Right cardiac atrium (tissue), 5 donors: ENCODE measurements around the gene MED13L. TPM values are rescaled to one million over a fixed set of nuclear protein-coding genes. Genes with fewer than 3 reads are reported as not detected.

Experiments
- ATAC-seq, 2 donors: fragments of 200-7000 bp; cut with Tn5 transposase; one replicate each; pipeline versions ENCODE4 v1.8.0 to v1.9.1; 2020; ENCODE audit warnings: moderate library complexity in 2 of 2, mild to moderate bottlenecking in 1 of 2
- DNase-seq, 3 donors: peaks; one replicate each; pipeline ENCODE4 v3.0.0-alpha.2; 2020
- H3K27ac ChIP-seq: one replicate; pipeline ENCODE4 v1.5.1; 2013; ENCODE audit warnings: mild to moderate bottlenecking, low read length, control low read depth, moderate library complexity
- H3K27me3 ChIP-seq: one replicate; pipeline ENCODE4 v1.6.1; 2013; ENCODE audit not compliant: control insufficient read depth, insufficient read depth
- H3K4me1 ChIP-seq: one replicate; pipeline ENCODE4 v1.6.1; 2013; ENCODE audit warnings: low read length; ENCODE audit not compliant: control insufficient read depth, insufficient read depth
- H3K4me3 ChIP-seq: one replicate; pipeline ENCODE4 v1.5.1; 2013; ENCODE audit warnings: low read length, control low read depth
- H3K9me3 ChIP-seq: one replicate; pipeline ENCODE4 v1.6.1; 2013; ENCODE audit warnings: low read length; ENCODE audit not compliant: control insufficient read depth
- whole genome bisulfite sequencing: extraction: QIAGEN DNeasy Blood & Tissue Kit; methylation state at CpG from one replicate; pipeline ENCODE4 v1.1.7; 2013; 5-methylcytosine and 5-hydroxymethylcytosine counted together
- intact Hi-C, 4 donors: fragments of 100-400 bp; cut with DNase I; formaldehyde crosslinking; loops; one replicate each; pipeline versions ENCODE4 v1.11.0 to v1.14.0; 2022 to 2023
- polyA plus RNA-seq: library from polyadenylated mRNA; stranded (reverse); fragments of 200-250 nt; gene quantifications from one replicate; pipeline ENCODE4 v1.2.3, GENCODE V29; 2013
- total RNA-seq, 4 donors: library from RNA; stranded (reverse); fragmentation: NEBNext Ultra II Directional; extraction: Animal tissue kit (Norgen Biotek cat#: 25700); gene quantifications; one replicate each; pipeline ENCODE4 v1.2.1, GENCODE V29; 2021
- donor health status: healthy with polysubstance abuse.
- donor health status: DM: no; HTN: yes; CAD: no.
- donor health status: DM: no; HTN: no; CAD: no.
- donor health status: DM: no; HTN: yes; CAD: no; lungs with severe emphysema.
- donor health status: DM: yes; HTN: yes; CAD: no.

The MED13L gene
- total and polyA plus RNA-seq, 5 donors, result 15.6 to 73.5 (median 69.0) TPM

DNA sequence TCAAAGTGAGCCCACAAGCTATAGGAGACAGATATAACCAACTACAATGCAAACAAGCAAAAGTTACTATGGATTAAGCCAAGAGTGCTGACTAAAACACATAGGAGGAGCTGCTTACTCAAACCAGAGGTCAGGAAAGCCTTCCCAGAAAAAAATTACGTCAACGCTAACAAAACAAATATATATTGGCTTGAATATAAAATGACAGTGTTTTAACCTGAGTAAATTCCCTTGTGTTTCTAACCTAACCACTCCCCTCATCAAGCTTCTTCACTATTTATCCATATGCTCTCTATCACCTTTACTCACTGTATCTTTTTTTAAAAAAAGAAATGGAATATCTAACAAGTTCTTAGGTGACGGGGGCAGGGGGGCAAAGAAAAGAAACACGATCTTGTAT lies 115.9 kb downstream of the MED13L start:
- ATAC-seq (no peak), DNase-seq (no peak)
- H3K4me1 ChIP-seq, result peaks cover 7% of the 10 kb centered on the region
- no peak overlapping the region for H3K4me3 ChIP-seq
- H3K27ac ChIP-seq, result no peak overlapping the region
- H3K27me3 ChIP-seq, result no peaks in the 10 kb centered on the region
- intact Hi-C loops, result no loop called here
- no peaks in the 10 kb centered on the region for H3K9me3 ChIP-seq
- WGBS, result 86% methylated on average over 4 of the region's 4 CpGs

DNA sequence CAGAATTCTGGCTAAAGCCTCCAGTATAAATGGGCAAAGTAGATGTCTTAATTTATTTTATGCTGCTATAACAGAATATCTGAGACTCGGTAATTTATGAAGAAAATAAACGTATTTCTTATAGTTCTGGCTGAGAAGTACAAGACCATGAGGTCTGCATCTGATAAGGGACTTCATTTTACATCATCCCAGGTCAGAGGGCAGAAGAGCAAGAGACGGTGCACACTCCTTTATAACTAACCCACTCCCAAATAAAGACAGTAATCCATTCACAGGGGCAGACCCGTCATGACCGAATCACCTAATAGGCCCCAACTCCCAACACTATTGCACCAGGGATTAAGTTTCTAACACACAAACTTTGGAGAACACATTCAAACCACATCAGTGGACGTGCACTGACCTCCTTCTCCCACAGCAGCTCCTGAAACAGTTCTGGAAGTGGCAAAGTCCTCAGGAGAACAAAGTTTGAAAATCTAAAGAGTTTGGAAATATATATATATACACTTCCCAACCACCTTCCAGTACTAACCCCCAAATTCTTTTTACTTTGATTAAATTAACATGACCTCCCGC lies 116.5 kb downstream of the MED13L start:
- intact Hi-C loops, result no loop called here
- H3K27me3 ChIP-seq, result no peaks in the 10 kb centered on the region
- no peaks in the 10 kb centered on the region for H3K9me3 ChIP-seq
- H3K4me1 ChIP-seq, result peaks cover 5% of the 10 kb centered on the region
- 77% methylated on average over 7 of the region's 7 CpGs for WGBS
- ATAC-seq (no peak), DNase-seq (no peak)
- no peak overlapping the region for H3K4me3 ChIP-seq
- no peak overlapping the region for H3K27ac ChIP-seq

DNA sequence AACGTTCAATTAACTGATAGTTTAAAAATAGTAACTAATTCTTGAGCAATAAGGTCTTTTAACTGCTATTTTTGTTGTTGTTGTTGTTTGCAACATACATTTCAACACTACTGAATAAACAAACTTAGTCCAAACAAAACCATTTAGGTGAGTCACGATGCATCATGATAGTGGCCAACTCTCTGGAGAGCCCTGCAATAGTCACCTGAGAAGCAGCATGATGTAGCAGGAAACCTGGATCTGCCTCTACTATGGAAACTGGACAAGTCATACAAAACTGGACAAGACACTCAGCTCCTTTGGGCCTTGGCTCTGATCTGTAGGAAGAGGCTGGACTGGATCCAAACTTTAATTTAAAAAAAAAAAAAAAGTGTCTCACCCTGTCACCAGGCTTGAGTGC lies 117.3 kb downstream of the MED13L start:
- WGBS, result 48% methylated on average over 2 of the region's 2 CpGs
- H3K9me3 ChIP-seq, result no peaks in the 10 kb centered on the region
- H3K27me3 ChIP-seq, result no peaks in the 10 kb centered on the region
- peaks cover 1% of the 10 kb centered on the region for H3K4me1 ChIP-seq
- intact Hi-C loops, result no loop called here
- DNase-seq, result no peak
- no peak for ATAC-seq
- H3K27ac ChIP-seq, result no peak overlapping the region
- no peak overlapping the region for H3K4me3 ChIP-seq

DNA sequence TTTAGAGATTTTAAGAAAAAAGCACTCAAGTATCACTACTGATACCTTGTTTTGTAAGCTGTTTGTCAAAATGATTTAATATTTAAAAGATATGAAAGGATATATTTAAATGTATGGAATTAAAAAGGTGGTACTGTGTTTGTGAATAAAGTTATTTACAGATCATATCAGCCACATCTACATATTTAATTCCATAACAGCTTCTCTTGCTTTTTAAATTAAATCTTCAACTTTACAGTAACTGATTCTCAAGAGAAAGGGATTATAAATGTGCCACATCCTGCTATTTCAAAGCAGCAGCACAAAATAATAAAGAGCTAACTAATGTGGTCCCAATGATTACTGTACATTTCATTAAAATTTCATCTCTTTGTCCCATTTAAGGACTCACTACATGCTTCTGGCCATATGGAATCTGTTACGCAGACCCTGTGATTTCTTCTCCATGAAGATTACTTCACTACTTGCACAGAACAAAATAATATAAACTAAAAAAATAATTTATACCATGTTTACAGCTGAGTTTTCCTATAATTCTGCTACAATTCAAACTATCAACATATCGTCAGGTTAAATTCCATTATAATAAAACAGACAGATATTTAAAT lies 117.8 kb downstream of the MED13L start:
- no peaks in the 10 kb centered on the region for H3K9me3 ChIP-seq
- no peak for DNase-seq
- H3K27ac ChIP-seq, result no peak overlapping the region
- no peak overlapping the region for H3K4me3 ChIP-seq
- ATAC-seq, result no peak
- intact Hi-C loops, result no loop called here
- H3K4me1 ChIP-seq, result peaks cover 1% of the 10 kb centered on the region
- 92% methylated on average over 2 of the region's 2 CpGs for WGBS
- no peaks in the 10 kb centered on the region for H3K27me3 ChIP-seq

DNA sequence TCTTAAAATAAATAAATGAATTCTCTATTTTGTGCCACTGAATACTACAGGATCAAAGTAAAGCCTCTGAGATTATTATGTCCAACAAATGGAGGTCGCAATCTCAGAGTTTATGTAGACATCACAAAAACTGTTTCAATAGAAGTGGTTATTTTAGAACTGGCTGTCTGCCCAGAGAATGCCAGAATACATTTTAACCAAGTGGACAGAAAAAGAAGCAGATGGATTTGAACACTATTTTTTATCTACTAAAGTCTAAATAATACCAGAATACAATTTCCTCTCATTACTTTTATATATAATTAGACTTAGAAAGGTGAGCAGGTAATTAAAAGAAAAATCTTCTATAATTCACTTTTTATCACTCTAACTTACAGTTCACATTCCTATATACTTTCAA lies 118.3 kb downstream of the MED13L start:
- H3K4me1 ChIP-seq, result peaks cover 1% of the 10 kb centered on the region
- WGBS, result 11% methylated on average over 1 of the region's 1 CpG

DNA sequence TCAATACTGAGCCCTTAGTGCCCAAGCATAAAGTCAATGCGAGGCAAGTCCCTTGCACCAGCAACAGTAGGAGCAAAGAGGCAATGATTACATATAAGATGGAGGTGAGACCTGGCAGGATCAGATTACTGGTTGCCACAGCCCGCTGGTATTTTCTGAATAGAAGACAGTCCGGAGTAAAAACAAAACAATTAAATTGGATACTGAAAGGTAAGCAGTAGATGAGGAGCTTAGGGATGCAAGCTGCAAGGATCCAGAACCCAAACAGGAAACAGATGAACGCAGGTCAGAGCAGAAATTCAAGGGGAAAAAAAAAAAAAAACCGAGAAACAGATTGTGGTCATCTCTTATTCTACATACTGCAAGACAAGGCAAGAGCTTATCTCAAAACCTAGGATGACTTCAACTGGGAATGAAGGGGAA lies 119.6 kb downstream of the MED13L start:
- H3K4me1 ChIP-seq, result peaks cover 1% of the 10 kb centered on the region
- DNase-seq, result no peak
- no peaks in the 10 kb centered on the region for H3K9me3 ChIP-seq
- no peaks in the 10 kb centered on the region for H3K27me3 ChIP-seq
- no peak overlapping the region for H3K27ac ChIP-seq
- 57% methylated on average over 5 of the region's 5 CpGs for whole genome bisulfite sequencing
- no peak overlapping the region for H3K4me3 ChIP-seq
- intact Hi-C loops, result no loop called here
- no peak for ATAC-seq

More for the DNA sequence above, 118.3 kb downstream of the MED13L start:
- H3K9me3 ChIP-seq, result no peaks in the 10 kb centered on the region
- no peaks in the 10 kb centered on the region for H3K27me3 ChIP-seq
- ATAC-seq (no peak), DNase-seq (no peak)
- no peak overlapping the region for H3K27ac ChIP-seq
- H3K4me3 ChIP-seq, result no peak overlapping the region
- intact Hi-C loops, result no loop called here

DNA sequence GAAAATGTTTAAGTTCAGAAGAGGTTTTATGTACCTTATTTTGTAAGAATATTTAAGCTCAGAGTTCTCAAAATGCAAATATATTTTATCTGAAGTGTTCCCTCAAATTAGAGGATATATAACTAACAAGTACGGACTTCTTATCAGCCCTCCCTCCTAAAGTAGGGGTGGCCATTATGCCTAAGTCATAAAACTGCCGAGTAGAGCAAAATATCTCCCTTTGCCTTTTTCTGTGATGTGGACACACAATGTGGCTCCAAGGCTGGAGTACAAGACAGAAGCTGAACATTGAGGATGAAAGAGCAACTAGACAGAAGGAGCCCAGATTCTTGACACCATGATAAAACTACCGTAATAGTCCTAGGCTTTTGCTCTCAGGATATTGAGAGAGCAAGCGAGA lies 120.9 kb downstream of the MED13L start:
- peaks cover 1% of the 10 kb centered on the region for H3K4me1 ChIP-seq

DNA sequence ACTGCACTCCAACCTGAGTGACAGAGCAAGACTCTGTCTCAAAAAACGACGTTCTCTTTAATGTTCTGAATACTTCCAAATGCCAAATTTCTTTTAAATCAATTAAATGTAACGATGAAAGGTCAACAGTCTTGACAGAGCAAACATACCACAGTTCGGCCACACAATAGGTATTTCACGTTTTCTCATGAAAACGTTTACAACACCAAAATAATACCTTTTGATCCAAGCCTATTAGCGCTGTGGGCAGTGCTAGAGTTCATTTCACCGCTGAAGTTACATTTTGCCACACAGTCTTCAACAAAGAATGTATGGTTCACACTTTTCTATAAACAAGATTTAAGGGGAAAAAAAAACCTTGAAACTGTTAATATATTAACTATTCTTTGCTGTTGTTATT lies 122.1 kb downstream of the MED13L start:
- H3K9me3 ChIP-seq, result no peaks in the 10 kb centered on the region
- ATAC-seq (no peak), DNase-seq (no peak)
- intact Hi-C loops, result no loop called here
- WGBS, result 94% methylated on average over 8 of the region's 8 CpGs
- H3K4me1 ChIP-seq, result peaks cover 1% of the 10 kb centered on the region
- no peak overlapping the region for H3K4me3 ChIP-seq
- no peaks in the 10 kb centered on the region for H3K27me3 ChIP-seq
- H3K27ac ChIP-seq, result no peak overlapping the region

More for the DNA sequence above, 120.9 kb downstream of the MED13L start:
- intact Hi-C loops, result no loop called here
- H3K27me3 ChIP-seq, result no peaks in the 10 kb centered on the region
- no peaks in the 10 kb centered on the region for H3K9me3 ChIP-seq
- 76% methylated on average over 4 of the region's 4 CpGs for WGBS
- DNase-seq (no peak), ATAC-seq (no peak)
- H3K4me3 ChIP-seq, result no peak overlapping the region
- H3K27ac ChIP-seq, result no peak overlapping the region

DNA sequence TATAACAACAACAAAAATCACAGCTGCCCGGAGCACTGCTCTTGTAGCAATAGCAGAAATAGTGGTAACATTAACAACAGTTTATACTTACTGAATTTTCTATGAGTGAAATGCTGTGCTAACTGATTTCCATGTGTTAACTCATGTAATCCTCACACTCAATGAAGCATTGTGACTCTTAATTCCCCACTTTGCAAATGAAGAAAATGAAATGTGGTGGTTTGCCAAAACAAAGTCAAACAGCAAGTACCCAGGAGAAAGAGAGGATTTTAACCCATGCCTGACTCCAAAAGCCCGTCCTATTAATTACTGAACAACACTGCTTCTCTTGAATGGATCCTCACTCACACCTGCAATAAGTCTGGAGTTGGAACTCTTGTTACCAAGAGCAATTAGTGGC lies 123.5 kb downstream of the MED13L start:
- WGBS, result 80% methylated on average over 2 of the region's 2 CpGs
- Histone ChIP-seq H3K9me3 (no peaks in the 10 kb centered on the region), H3K27ac (no peak overlapping the region), H3K4me1 (peaks cover 4% of the 10 kb centered on the region), H3K27me3 (no peaks in the 10 kb centered on the region), H3K4me3 (no peak overlapping the region)
- no peak for ATAC-seq
- intact Hi-C loops, result no loop called here
- no peak for DNase-seq

DNA sequence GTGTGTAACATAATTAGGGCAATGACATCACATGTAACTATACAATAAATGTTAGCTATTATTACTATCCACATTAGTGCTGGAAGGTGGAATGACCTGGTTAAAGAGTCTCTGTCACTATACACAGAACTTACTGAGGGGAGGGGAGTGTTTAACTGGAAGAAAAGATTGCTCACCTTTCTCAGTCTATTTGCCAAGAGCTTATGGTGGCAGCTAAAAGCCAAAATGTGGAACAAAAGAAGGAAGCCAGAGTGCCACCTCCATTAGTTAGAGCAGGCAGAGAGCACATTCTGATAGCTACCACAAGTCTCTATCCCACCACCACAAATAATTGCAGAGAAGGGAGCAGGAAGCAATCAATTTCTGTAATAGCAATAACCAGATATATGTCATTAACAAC lies 124.4 kb downstream of the MED13L start:
- intact Hi-C loops, result no loop called here
- H3K4me1 ChIP-seq, result peaks cover 6% of the 10 kb centered on the region
- no peak overlapping the region for H3K27ac ChIP-seq
- no peak overlapping the region for H3K4me3 ChIP-seq
- no peaks in the 10 kb centered on the region for H3K9me3 ChIP-seq
- no peak for ATAC-seq
- H3K27me3 ChIP-seq, result no peaks in the 10 kb centered on the region
- no peak for DNase-seq

DNA sequence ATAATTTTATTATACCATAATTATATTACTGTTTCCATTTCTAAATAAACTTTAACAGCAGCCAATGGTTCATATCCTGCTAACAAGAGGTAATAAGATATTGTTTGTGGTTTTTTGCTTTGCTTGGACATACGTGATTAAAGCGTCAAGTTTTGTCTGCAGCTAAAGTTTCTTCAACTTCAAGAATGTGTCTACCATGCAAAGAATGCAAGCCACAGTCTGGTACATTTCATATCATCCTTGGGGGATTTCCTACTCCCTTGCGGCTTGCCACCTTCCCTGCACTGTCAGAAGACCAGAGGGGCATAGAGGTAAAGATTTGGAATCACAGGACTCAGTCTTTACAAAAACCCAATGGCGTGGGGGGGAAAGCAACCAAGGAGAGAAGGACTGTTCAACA lies 125.2 kb downstream of the MED13L start:
- intact Hi-C loops, result no loop called here
- Histone ChIP-seq H3K27me3 (no peaks in the 10 kb centered on the region), H3K4me3 (no peak overlapping the region), H3K9me3 (no peaks in the 10 kb centered on the region), H3K27ac (no peak overlapping the region), H3K4me1 (peaks cover 6% of the 10 kb centered on the region)
- ATAC-seq (no peak), DNase-seq (no peak)
- WGBS, result 75% methylated on average over 4 of the region's 4 CpGs

DNA sequence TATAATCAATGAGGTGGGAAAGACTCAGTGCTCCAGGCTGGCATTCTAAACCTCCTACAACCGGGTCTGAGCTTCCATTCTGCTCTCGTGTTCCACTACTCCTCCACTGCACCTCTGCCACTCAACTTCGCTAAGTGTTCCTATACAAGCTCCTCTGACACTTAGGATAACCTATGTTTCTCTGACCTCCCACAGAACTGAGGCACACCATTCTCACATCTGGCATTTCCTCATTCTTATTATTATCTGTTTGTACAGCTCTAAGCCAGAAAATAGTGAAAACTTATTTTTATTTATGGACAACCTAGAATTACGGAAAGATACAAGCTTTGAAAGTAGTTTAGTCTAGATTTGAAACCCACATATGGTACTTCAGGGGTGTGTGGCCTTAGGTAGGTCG lies 127.0 kb downstream of the MED13L start:
- intact Hi-C loops, result no loop called here
- ATAC-seq, result no peak
- H3K27ac ChIP-seq, result no peak overlapping the region

More for the DNA sequence above, 127.0 kb downstream of the MED13L start:
- Histone ChIP-seq H3K4me3 (no peak overlapping the region), H3K27me3 (no peaks in the 10 kb centered on the region), H3K9me3 (no peaks in the 10 kb centered on the region), H3K4me1 (peaks cover 6% of the 10 kb centered on the region)
- WGBS, result 80% methylated on average over 5 of the region's 5 CpGs
- no peak for DNase-seq
